Neural progenitor cell (in vitro differentiated cells): ENCODE measurements around the gene MS4A18. TPM values are rescaled to one million over a fixed set of nuclear protein-coding genes. Genes with fewer than 3 reads are reported as not detected.
A peak's percentile ranks its signal among the peaks of the same experiment; 100 is the strongest.

Experiments used
- DNase-seq: peaks from one replicate; pipeline ENCODE4 v3.0.0-alpha.2; 2016; ENCODE audit warnings: low spot score
- H2AFZ ChIP-seq: fragments of 200-600 bp; sonication (generic); replicated peaks from 2 replicates; pipeline ENCODE4 v1.6.1; 2016; ENCODE audit warnings: antibody characterized with exemption
- H3F3A ChIP-seq: fragments of 200-600 bp; sonication (generic); 2 replicates; pipeline ENCODE4 v1.6.1; 2016; ENCODE audit warnings: antibody characterized with exemption, low read depth
- H3K27ac ChIP-seq: fragments of 200-600 bp; sonication (generic); 2 replicates; pipeline ENCODE4 v1.5.1; 2016; ENCODE audit warnings: mild to moderate bottlenecking
- H3K27me3 ChIP-seq: fragments of 200-600 bp; sonication (generic); 2 replicates; pipeline ENCODE4 v1.6.1; 2016; ENCODE audit warnings: mild to moderate bottlenecking, moderate library complexity
- H3K36me3 ChIP-seq: fragments of 200-600 bp; sonication (generic); 2 replicates; pipeline ENCODE4 v1.5.1; 2016
- H3K4me1 ChIP-seq: fragments of 200-600 bp; sonication (generic); 2 replicates; pipeline ENCODE4 v1.6.1; 2016; ENCODE audit warnings: mixed run types
- H3K4me2 ChIP-seq: fragments of 200-600 bp; sonication (generic); 2 replicates; pipeline ENCODE4 v1.6.1; 2016
- H3K4me3 ChIP-seq: fragments of 200-600 bp; sonication (generic); 2 replicates; pipeline ENCODE4 v1.5.1; 2016
- H3K79me2 ChIP-seq: fragments of 200-600 bp; sonication (generic); 2 replicates; pipeline ENCODE4 v1.6.1; 2016; ENCODE audit warnings: low read depth
- H3K9ac ChIP-seq: fragments of 200-600 bp; sonication (generic); 2 replicates; pipeline ENCODE4 v1.6.1; 2016
- H3K9me3 ChIP-seq: fragments of 200-600 bp; sonication (generic); 2 replicates; pipeline ENCODE4 v1.5.1; 2016; ENCODE audit warnings: low read depth
- H4K20me1 ChIP-seq: fragments of 200-600 bp; sonication (generic); 2 replicates; pipeline ENCODE4 v1.6.1; 2016; ENCODE audit warnings: low read depth
- H3K27ac Mint-ChIP-seq: 3 replicates; pipeline ENCODE4 v1.8.0; 2021; ENCODE audit warnings: mixed read lengths
- H3K27me3 Mint-ChIP-seq: 2 replicates; pipeline ENCODE4 v1.8.0; 2022; ENCODE audit warnings: low read depth, mild to moderate bottlenecking, inconsistent platforms, moderate library complexity, mixed read lengths; ENCODE audit not compliant: insufficient read depth
- H3K36me3 Mint-ChIP-seq: 3 replicates; pipeline ENCODE4 v1.8.0; 2021; ENCODE audit warnings: mixed read lengths
- H3K4me1 Mint-ChIP-seq: 3 replicates; pipeline ENCODE4 v1.8.0; 2021; ENCODE audit warnings: mixed read lengths
- H3K4me3 Mint-ChIP-seq: 3 replicates; pipeline ENCODE4 v1.8.0; 2021; ENCODE audit warnings: mild to moderate bottlenecking, moderate library complexity, mixed read lengths
- H3K9me3 Mint-ChIP-seq: 3 replicates; pipeline ENCODE4 v1.8.0; 2020; ENCODE audit warnings: mixed read lengths
- CTCF ChIP-seq: fragments of 200-600 bp; sonication (generic); IDR thresholded peaks from 2 replicates; pipeline ENCODE4 v1.5.1; 2017; ENCODE audit warnings: antibody characterized with exemption, mild to moderate bottlenecking
- EZH2 ChIP-seq: fragments of 200-600 bp; sonication (generic); IDR thresholded peaks from 2 replicates; pipeline ENCODE4 v1.6.1; 2017; ENCODE audit warnings: antibody characterized with exemption, mild to moderate bottlenecking, moderate library complexity
- EZH2phosphoT487 ChIP-seq: fragments of 200-600 bp; sonication (generic); IDR thresholded peaks from 2 replicates; pipeline ENCODE4 v1.6.1; 2017; ENCODE audit warnings: antibody characterized with exemption
- total RNA-seq: library from RNA; depleted of rRNA; stranded (reverse); fragments of >200 nt; gene quantifications from 2 replicates; pipeline ENCODE4 v1.2.3, GENCODE V29; 2015; ENCODE audit warnings: low replicate concordance

Gene MS4A18
- total RNA-seq, 1 donor from 2014 or later, result not detected

GRCh38 chr11:60762851-60763691 is 38.6 kb downstream of the MS4A18 start:
- H3K27me3 ChIP-seq, result peaks cover 12% of the 10 kb centered on the region
- H3K4me1 ChIP-seq, result no peaks in the 10 kb centered on the region
- H3K4me2 ChIP-seq, result no peak overlapping the region
- no peaks in the 10 kb centered on the region for H3K36me3 ChIP-seq
- peak; percentile 48 for DNase-seq
- H3K4me3 ChIP-seq, result no peak overlapping the region
- H3K27me3 Mint-ChIP-seq, result peaks cover 9% of the 10 kb centered on the region
- no peak overlapping the region for H3K27ac ChIP-seq
- no peak overlapping the region for H3K27ac Mint-ChIP-seq
- no peak overlapping the region for H3K4me3 Mint-ChIP-seq
- H3K79me2 ChIP-seq, result no peaks in the 10 kb centered on the region
- H3K9ac ChIP-seq, result no peak overlapping the region
- H3K9me3 ChIP-seq, result no peaks in the 10 kb centered on the region
- TF ChIP-seq EZH2phosphoT487 (no peak), CTCF (peak; percentile 59), EZH2 (no peak)
- no peak overlapping the region for H2AFZ ChIP-seq
- no peaks in the 10 kb centered on the region for H3F3A ChIP-seq
- H3K36me3 Mint-ChIP-seq, result no peaks in the 10 kb centered on the region
- H4K20me1 ChIP-seq, result no peaks in the 10 kb centered on the region
- no peaks in the 10 kb centered on the region for H3K4me1 Mint-ChIP-seq
- peaks cover 3% of the 10 kb centered on the region for H3K9me3 Mint-ChIP-seq

DNA sequence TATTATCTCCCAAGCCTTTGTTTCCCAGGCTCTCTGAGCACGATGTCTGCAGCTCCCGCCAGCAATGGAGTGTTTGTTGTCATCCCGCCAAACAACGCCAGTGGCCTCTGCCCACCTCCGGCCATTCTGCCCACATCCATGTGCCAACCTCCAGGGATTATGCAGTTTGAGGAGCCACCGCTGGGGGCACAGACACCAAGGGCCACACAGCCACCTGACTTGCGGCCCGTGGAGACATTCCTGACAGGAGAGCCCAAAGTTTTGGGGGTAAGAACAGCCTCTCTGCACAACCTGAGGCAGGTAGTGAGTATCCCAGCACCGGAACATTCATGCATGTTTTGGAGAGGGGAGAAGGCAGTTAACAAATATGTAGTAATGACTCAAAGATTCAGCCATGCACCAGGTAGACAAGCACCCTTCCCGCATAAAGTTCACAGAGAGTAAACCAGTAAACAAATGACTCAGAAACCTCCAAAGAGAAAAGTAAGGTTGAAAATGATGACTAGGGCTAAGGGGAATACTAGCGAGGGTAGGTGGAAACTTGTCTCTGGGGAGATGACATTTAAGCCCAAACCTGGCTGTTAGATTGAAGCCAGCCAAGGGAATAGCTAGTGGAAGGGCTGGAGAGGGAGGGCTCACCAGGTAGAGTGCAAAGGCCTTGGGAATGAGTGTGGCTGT is 39.3 kb downstream of the MS4A18 start:
- Histone ChIP-seq H3K4me3 (no peak overlapping the region), H3K4me1 (no peaks in the 10 kb centered on the region), H3K79me2 (no peaks in the 10 kb centered on the region), H3K9ac (no peak overlapping the region), H3F3A (no peaks in the 10 kb centered on the region), H3K9me3 (no peaks in the 10 kb centered on the region), H3K27ac (no peak overlapping the region), H3K36me3 (no peaks in the 10 kb centered on the region), H3K27me3 (peaks cover 12% of the 10 kb centered on the region), H3K4me2 (no peak overlapping the region), H4K20me1 (no peaks in the 10 kb centered on the region), H2AFZ (no peak overlapping the region)
- peaks cover 3% of the 10 kb centered on the region for H3K9me3 Mint-ChIP-seq
- no peak overlapping the region for H3K4me3 Mint-ChIP-seq
- no peak for TF ChIP-seq EZH2phosphoT487
- TF ChIP-seq CTCF, result no peak
- TF ChIP-seq EZH2, result no peak
- peaks cover 9% of the 10 kb centered on the region for H3K27me3 Mint-ChIP-seq
- no peak for DNase-seq
- no peaks in the 10 kb centered on the region for H3K36me3 Mint-ChIP-seq
- peak overlapping the region; percentile 65 for H3K27ac Mint-ChIP-seq
- H3K4me1 Mint-ChIP-seq, result no peaks in the 10 kb centered on the region

GRCh38 chr11:60764879-60765278 is 40.4 kb downstream of the MS4A18 start:
- no peaks in the 10 kb centered on the region for H3K9me3 ChIP-seq
- H4K20me1 ChIP-seq, result no peaks in the 10 kb centered on the region
- Mint-ChIP-seq H3K27ac (no peak overlapping the region), H3K27me3 (peaks cover 8% of the 10 kb centered on the region), H3K4me3 (no peak overlapping the region), H3K4me1 (no peaks in the 10 kb centered on the region), H3K36me3 (no peaks in the 10 kb centered on the region), H3K9me3 (peaks cover 3% of the 10 kb centered on the region)
- no peak overlapping the region for H3K4me2 ChIP-seq
- H3F3A ChIP-seq, result no peaks in the 10 kb centered on the region
- H3K27ac ChIP-seq, result no peak overlapping the region
- no peak overlapping the region for H3K9ac ChIP-seq
- no peak for DNase-seq
- TF ChIP-seq CTCF (no peak), EZH2 (no peak), EZH2phosphoT487 (no peak)
- H3K4me1 ChIP-seq, result no peaks in the 10 kb centered on the region
- peaks cover 12% of the 10 kb centered on the region for H3K27me3 ChIP-seq
- no peaks in the 10 kb centered on the region for H3K36me3 ChIP-seq
- no peak overlapping the region for H2AFZ ChIP-seq
- H3K4me3 ChIP-seq, result no peak overlapping the region
- H3K79me2 ChIP-seq, result no peaks in the 10 kb centered on the region
